GM12801 (cell line): Measurements from ENCODE around the gene B3GNT5.

Source experiments
- TF ChIP-seq, protein P1 (sequence below): IDR thresholded peaks from one replicate; pipeline ENCODE4 v1.5.1; 2011; ENCODE audit warnings: control low read depth; ENCODE audit not compliant: insufficient read length; ENCODE audit errors: extremely low read depth

Gene B3GNT5

DNA sequence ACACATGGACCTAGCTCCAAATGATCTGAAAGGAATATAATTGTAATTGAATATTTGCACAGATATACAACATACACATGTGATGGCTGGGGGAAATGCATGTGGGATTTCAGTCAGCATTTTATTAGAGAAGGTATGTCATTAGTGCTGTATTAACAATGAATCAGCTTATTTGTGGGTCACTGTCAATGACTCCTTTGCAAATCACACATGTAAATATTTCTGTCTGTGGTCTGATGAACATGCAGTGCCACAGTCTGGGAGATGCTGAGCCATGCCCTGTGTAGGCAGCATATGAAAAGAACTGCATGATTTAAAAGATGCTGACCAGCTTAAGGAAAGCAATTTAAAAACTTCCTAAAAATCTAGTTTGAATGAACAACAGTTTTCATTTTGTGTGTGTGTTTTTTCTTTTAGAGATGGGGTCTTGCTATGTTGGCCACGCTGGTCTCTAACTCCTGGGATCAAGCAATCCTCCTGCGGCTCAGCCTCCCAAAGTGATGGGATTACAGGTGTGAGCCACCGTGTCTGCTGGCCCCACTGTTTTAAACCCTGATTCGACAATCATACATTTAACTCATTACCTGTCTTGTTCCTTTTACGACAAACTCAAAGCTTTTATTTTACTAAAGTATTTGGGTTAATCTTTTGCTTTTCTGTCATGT lies 803 bp upstream of the B3GNT5 start:
- TF ChIP-seq, protein P1, sequence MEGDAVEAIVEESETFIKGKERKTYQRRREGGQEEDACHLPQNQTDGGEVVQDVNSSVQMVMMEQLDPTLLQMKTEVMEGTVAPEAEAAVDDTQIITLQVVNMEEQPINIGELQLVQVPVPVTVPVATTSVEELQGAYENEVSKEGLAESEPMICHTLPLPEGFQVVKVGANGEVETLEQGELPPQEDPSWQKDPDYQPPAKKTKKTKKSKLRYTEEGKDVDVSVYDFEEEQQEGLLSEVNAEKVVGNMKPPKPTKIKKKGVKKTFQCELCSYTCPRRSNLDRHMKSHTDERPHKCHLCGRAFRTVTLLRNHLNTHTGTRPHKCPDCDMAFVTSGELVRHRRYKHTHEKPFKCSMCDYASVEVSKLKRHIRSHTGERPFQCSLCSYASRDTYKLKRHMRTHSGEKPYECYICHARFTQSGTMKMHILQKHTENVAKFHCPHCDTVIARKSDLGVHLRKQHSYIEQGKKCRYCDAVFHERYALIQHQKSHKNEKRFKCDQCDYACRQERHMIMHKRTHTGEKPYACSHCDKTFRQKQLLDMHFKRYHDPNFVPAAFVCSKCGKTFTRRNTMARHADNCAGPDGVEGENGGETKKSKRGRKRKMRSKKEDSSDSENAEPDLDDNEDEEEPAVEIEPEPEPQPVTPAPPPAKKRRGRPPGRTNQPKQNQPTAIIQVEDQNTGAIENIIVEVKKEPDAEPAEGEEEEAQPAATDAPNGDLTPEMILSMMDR = no peak

DNA sequence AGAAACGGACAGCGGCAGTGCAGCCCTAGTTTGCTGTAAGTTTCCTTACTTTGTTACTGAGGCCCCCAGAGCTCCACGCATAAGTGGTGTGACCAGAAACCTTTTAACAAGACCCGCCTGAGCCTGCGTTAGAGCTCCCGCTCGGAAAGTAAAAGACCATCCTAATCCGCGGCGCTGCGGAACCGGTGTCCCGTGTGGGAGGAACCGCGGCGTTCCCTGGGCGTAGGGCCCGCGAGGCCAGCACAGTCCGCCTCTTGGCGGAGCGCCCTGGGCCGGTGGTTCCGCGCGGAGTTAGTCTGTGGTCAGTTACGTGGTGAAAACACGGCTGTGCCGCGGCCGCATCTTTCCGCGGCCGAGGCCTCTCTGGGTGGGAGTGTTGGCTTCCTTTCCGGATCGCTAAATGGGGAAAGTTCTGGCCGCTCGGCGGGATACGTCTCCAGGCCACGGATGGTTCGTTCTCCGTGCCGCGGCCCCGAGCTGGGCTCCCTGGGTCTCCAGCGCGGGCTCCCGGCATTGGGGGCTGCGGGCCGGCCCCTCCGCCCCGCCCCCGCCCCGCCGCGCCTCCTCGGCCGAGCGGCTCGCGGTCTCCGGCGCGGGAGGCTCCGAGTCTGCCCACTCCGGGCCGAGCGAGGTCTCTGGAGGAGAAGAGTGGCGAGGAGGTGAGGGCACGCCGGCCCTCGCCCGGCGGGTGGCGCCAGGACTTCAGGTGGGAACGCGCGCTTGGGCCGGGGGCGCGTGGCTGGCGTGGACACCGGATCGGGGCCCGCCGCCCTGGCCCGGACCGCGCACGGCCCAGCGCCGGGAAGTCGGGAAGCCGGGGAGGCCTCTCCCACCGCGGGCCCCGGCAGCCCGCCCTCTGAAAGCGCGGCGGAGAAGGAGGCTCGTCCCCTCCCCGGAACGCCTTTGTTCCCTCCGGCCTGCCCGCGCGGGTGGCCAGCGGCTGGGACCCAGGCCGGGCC lies 754 bp downstream of the B3GNT5 start:
- TF ChIP-seq, protein P1 = no peak

- TF ChIP-seq, protein P1 = no peak
These were observed 1.7 kb downstream of the B3GNT5 start for GRCh38 chr3:183254487-183255347.

DNA sequence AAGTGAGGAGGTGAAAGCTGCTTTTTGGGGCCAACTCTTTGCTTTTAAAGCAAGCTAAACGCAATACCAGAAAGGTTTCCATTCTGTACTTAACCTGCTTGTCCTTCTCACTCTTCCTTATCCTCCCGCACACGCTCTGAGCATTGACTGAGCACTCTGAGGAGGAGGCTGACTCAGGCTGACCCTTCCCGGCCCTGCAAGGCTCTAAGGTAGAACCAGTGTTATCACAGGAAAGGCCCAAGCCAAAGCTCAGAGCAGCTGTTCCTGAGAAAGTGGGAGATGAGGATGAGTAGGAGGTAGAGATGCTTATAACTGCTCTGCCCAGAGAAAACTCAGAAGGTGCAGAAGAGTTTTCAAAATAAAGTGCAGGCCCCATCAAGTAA lies 2.3 kb downstream of the B3GNT5 start:
- TF ChIP-seq, protein P1 = no peak

DNA sequence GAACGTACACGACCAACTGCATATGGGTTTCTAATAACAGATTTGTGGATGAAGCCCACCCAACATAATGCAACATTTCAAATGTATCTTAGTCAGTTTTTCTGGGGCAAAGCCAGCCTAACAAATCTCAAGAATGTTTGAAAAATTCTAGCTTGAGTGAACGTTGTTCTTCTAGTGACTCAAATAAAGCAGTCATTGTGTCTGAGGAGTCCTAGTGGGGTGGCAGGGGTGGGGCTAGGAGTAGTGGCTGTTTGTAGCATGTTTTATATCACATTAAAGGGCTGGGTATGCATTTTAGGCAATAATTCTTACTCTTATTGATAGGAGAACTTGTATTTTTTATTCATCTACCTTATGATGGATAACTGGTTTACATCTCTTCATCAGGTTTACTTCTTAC lies 6.0 kb downstream of the B3GNT5 start:
- TF ChIP-seq, protein P1 = no peak

- TF ChIP-seq, protein P1 = no peak
These were observed 6.6 kb downstream of the B3GNT5 start for GRCh38 chr3:183259621-183260020.
